ENCODE measurements around the gene CLIC5. TPM values are rescaled to one million over a fixed set of nuclear protein-coding genes. Genes with fewer than 3 reads are reported as not detected.

Gene CLIC5
- total and polyA plus RNA-seq, 2 of the 8 experiments (the other 6 are each of a cell fraction or from before 2014, with no cell fraction given) = 0.12 to 0.15 TPM

- TF ChIP-seq KDM5A (IDR thresholded peaks at IDR 0.05; ENCODE audit: low read length) (no peak), SAP30 (IDR thresholded peaks at IDR 0.05; ENCODE audit: insufficient read depth, insufficient replicate concordance, low read length) (no peak)
Measured at GRCh38 chr6:45970326-45970725, 45.3 kb downstream of the CLIC5 start (continued).

Data from H1 (cell line).